Measurements from ENCODE around the gene CSNK1G1.

Gene CSNK1G1

GRCh38 chr15:64211696-64212095, 144.3 kb downstream of the CSNK1G1 start:
- no peak overlapping the region for H3K9ac ChIP-seq (ENCODE audit: low read length)
- H3K4me3 ChIP-seq (ENCODE audit: low read depth in 1 of 2, low read length in 2 of 2), result no peak overlapping the region
- no peak overlapping the region for H3K27ac ChIP-seq (ENCODE audit: low read depth, low read length)
- no peaks in the 10 kb centered on the region for H3K27me3 ChIP-seq (ENCODE audit: control insufficient read depth in 1 of 2, insufficient read depth in 2 of 2, low read length in 2 of 2)
- H3K4me1 ChIP-seq (ENCODE audit: insufficient read depth, low read length), result no peaks in the 10 kb centered on the region
- H3K9me3 ChIP-seq (ENCODE audit: low read length), result no peaks in the 10 kb centered on the region
- peaks cover 13% of the 10 kb centered on the region for H3K36me3 ChIP-seq (ENCODE audit: insufficient read depth, low read length)

GRCh38 chr15:64210371-64210770, 145.6 kb downstream of the CSNK1G1 start:
- Histone ChIP-seq H3K9me3 (ENCODE audit: low read length) (no peaks in the 10 kb centered on the region), H3K4me1 (ENCODE audit: insufficient read depth, low read length) (no peaks in the 10 kb centered on the region), H3K27ac (ENCODE audit: low read depth, low read length) (no peak overlapping the region), H3K36me3 (ENCODE audit: insufficient read depth, low read length) (peaks cover 15% of the 10 kb centered on the region), H3K9ac (ENCODE audit: low read length) (no peak overlapping the region), H3K27me3 (ENCODE audit: control insufficient read depth in 1 of 2, insufficient read depth in 2 of 2, low read length in 2 of 2) (no peaks in the 10 kb centered on the region), H3K4me3 (ENCODE audit: low read depth in 1 of 2, low read length in 2 of 2) (no peak overlapping the region)

GRCh38 chr15:64209680-64210334, 146.2 kb downstream of the CSNK1G1 start:
- H3K4me1 ChIP-seq (ENCODE audit: insufficient read depth, low read length), result no peaks in the 10 kb centered on the region
- H3K27ac ChIP-seq (ENCODE audit: low read depth, low read length), result no peak overlapping the region
- no peaks in the 10 kb centered on the region for H3K27me3 ChIP-seq (ENCODE audit: control insufficient read depth in 1 of 2, insufficient read depth in 2 of 2, low read length in 2 of 2)
- H3K9me3 ChIP-seq (ENCODE audit: low read length), result no peaks in the 10 kb centered on the region
- peaks cover 15% of the 10 kb centered on the region for H3K36me3 ChIP-seq (ENCODE audit: insufficient read depth, low read length)
- H3K9ac ChIP-seq (ENCODE audit: low read length), result no peak overlapping the region
- no peak overlapping the region for H3K4me3 ChIP-seq (ENCODE audit: low read depth in 1 of 2, low read length in 2 of 2)

DNA sequence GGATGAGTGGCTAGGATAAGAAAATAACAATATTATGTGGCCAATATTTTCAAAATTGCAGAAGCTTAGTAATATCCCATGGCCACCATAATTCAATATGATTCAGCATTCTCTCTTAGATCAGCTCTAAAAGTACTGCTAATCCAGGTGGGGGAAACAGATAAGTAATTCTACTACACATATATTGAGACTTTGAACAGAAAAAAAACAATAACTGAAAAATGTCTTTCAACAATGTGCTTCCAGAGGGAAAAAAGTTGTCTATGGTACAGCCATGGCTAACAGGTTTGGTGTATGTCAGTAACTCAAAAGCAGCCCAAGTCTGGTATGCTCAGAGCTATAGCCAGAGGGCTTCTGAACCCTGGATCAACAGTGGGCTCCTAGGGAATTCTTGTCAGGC, 150.8 kb downstream of the CSNK1G1 start:
- Histone ChIP-seq H3K27ac (ENCODE audit: low read depth, low read length) (no peak overlapping the region), H3K4me3 (ENCODE audit: low read depth in 1 of 2, low read length in 2 of 2) (no peak overlapping the region), H3K9me3 (ENCODE audit: low read length) (no peaks in the 10 kb centered on the region), H3K9ac (ENCODE audit: low read length) (no peak overlapping the region), H3K36me3 (ENCODE audit: insufficient read depth, low read length) (peaks cover 33% of the 10 kb centered on the region), H3K27me3 (ENCODE audit: control insufficient read depth in 1 of 2, insufficient read depth in 2 of 2, low read length in 2 of 2) (no peaks in the 10 kb centered on the region), H3K4me1 (ENCODE audit: insufficient read depth, low read length) (no peaks in the 10 kb centered on the region)

- no peaks in the 10 kb centered on the region for H3K4me1 ChIP-seq (ENCODE audit: insufficient read depth, low read length)
- peaks cover 10% of the 10 kb centered on the region for H3K36me3 ChIP-seq (ENCODE audit: insufficient read depth, low read length)
- no peaks in the 10 kb centered on the region for H3K9me3 ChIP-seq (ENCODE audit: low read length)
- no peak overlapping the region for H3K4me3 ChIP-seq (ENCODE audit: low read depth in 1 of 2, low read length in 2 of 2)
- no peak overlapping the region for H3K9ac ChIP-seq (ENCODE audit: low read length)
- no peaks in the 10 kb centered on the region for H3K27me3 ChIP-seq (ENCODE audit: control insufficient read depth in 1 of 2, insufficient read depth in 2 of 2, low read length in 2 of 2)
- H3K27ac ChIP-seq (ENCODE audit: low read depth, low read length), result no peak overlapping the region
Observed at GRCh38 chr15:64197425-64197824, 158.5 kb downstream of the CSNK1G1 start.

GRCh38 chr15:64193971-64194370, 162.0 kb downstream of the CSNK1G1 start:
- no peak overlapping the region for H3K27ac ChIP-seq (ENCODE audit: low read depth, low read length)
- H3K36me3 ChIP-seq (ENCODE audit: insufficient read depth, low read length), result peaks cover 11% of the 10 kb centered on the region
- no peak overlapping the region for H3K9ac ChIP-seq (ENCODE audit: low read length)
- H3K4me3 ChIP-seq (ENCODE audit: low read depth in 1 of 2, low read length in 2 of 2), result no peak overlapping the region
- H3K9me3 ChIP-seq (ENCODE audit: low read length), result no peaks in the 10 kb centered on the region
- H3K4me1 ChIP-seq (ENCODE audit: insufficient read depth, low read length), result no peaks in the 10 kb centered on the region
- H3K27me3 ChIP-seq (ENCODE audit: control insufficient read depth in 1 of 2, insufficient read depth in 2 of 2, low read length in 2 of 2), result no peaks in the 10 kb centered on the region

- H3K9me3 ChIP-seq (ENCODE audit: low read length), result no peaks in the 10 kb centered on the region
- no peak overlapping the region for H3K4me3 ChIP-seq (ENCODE audit: low read depth in 1 of 2, low read length in 2 of 2)
- H3K36me3 ChIP-seq (ENCODE audit: insufficient read depth, low read length), result peaks cover 11% of the 10 kb centered on the region
- no peaks in the 10 kb centered on the region for H3K4me1 ChIP-seq (ENCODE audit: insufficient read depth, low read length)
- no peak overlapping the region for H3K27ac ChIP-seq (ENCODE audit: low read depth, low read length)
- H3K27me3 ChIP-seq (ENCODE audit: control insufficient read depth in 1 of 2, insufficient read depth in 2 of 2, low read length in 2 of 2), result no peaks in the 10 kb centered on the region
- no peak overlapping the region for H3K9ac ChIP-seq (ENCODE audit: low read length)
Observed at GRCh38 chr15:64191971-64192830, 163.8 kb downstream of the CSNK1G1 start.

- Histone ChIP-seq H3K36me3 (ENCODE audit: insufficient read depth, low read length) (peaks cover 16% of the 10 kb centered on the region), H3K4me1 (ENCODE audit: insufficient read depth, low read length) (no peaks in the 10 kb centered on the region), H3K9me3 (ENCODE audit: low read length) (no peaks in the 10 kb centered on the region), H3K4me3 (ENCODE audit: low read depth in 1 of 2, low read length in 2 of 2) (no peak overlapping the region), H3K27ac (ENCODE audit: low read depth, low read length) (no peak overlapping the region), H3K9ac (ENCODE audit: low read length) (no peak overlapping the region), H3K27me3 (ENCODE audit: control insufficient read depth in 1 of 2, insufficient read depth in 2 of 2, low read length in 2 of 2) (no peaks in the 10 kb centered on the region)
Observed at GRCh38 chr15:64187396-64188191, 168.4 kb downstream of the CSNK1G1 start.

GRCh38 chr15:64185146-64185911, 170.6 kb downstream of the CSNK1G1 start:
- Histone ChIP-seq H3K27ac (ENCODE audit: low read depth, low read length) (no peak overlapping the region), H3K4me3 (ENCODE audit: low read depth in 1 of 2, low read length in 2 of 2) (no peak overlapping the region), H3K4me1 (ENCODE audit: insufficient read depth, low read length) (no peaks in the 10 kb centered on the region), H3K36me3 (ENCODE audit: insufficient read depth, low read length) (peaks cover 12% of the 10 kb centered on the region), H3K27me3 (ENCODE audit: control insufficient read depth in 1 of 2, insufficient read depth in 2 of 2, low read length in 2 of 2) (no peaks in the 10 kb centered on the region), H3K9ac (ENCODE audit: low read length) (no peak overlapping the region), H3K9me3 (ENCODE audit: low read length) (no peaks in the 10 kb centered on the region)

GRCh38 chr15:64182859-64183370, 173.1 kb downstream of the CSNK1G1 start:
- Histone ChIP-seq H3K4me1 (ENCODE audit: insufficient read depth, low read length) (no peaks in the 10 kb centered on the region), H3K9ac (ENCODE audit: low read length) (no peak overlapping the region), H3K27ac (ENCODE audit: low read depth, low read length) (no peak overlapping the region), H3K4me3 (ENCODE audit: low read depth in 1 of 2, low read length in 2 of 2) (no peak overlapping the region), H3K36me3 (ENCODE audit: insufficient read depth, low read length) (peaks cover 26% of the 10 kb centered on the region), H3K9me3 (ENCODE audit: low read length) (no peaks in the 10 kb centered on the region), H3K27me3 (ENCODE audit: control insufficient read depth in 1 of 2, insufficient read depth in 2 of 2, low read length in 2 of 2) (no peaks in the 10 kb centered on the region)
